ENCODE results near the gene STOX1. TPM values are rescaled to one million over a fixed set of nuclear protein-coding genes. Genes with fewer than 3 reads are reported as not detected.
"Not testable (repeated sequence)": the region's sequence is repeated elsewhere in the genome, so short reads cannot be mapped to it uniquely, and the experiment has no call there.

STOX1 gene
- total RNA-seq, 2 experiments from 2014 or later = 0.31 to 0.67 TPM

DNA sequence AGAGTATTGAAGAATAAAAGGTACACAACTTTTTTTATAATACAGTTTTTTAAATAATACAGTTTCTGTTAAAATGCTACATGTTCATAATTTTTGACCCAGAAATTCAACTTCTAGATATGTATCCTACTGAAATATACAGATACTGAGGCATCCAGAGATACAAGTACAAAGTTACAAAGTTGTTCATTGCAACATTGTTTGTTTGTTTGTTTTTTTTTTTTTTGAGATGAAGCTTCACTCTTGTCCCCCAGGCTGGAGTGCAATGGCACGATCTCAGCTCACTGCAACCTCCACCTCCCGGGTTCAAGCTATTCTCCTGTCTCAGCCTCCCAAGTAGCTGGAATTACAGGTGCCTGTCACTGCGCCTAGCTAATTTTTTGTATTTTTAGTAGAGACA lies 105.5 kb downstream of the STOX1 start:
- H3K36me3 Mint-ChIP-seq = peaks cover 28% of the 10 kb centered on the region
- H3K4me1 Mint-ChIP-seq; H3K27me3 Mint-ChIP-seq; H3K4me3 Mint-ChIP-seq; H3K27ac Mint-ChIP-seq; DNase-seq; POLR2A ChIA-PET; H3K9me3 Mint-ChIP-seq; ATAC-seq (ENCODE audit: low read depth): not testable (repeated sequence)

GRCh38 chr10:68934994-68935393 lies 107.7 kb downstream of the STOX1 start:
- H3K36me3 Mint-ChIP-seq = peaks cover 33% of the 10 kb centered on the region
- no peaks in the 10 kb centered on the region for H3K9me3 Mint-ChIP-seq
- DNase-seq = no peak
- POLR2A ChIA-PET = no interaction called here
- H3K4me1 Mint-ChIP-seq = peaks cover 8% of the 10 kb centered on the region
- no peak overlapping the region for H3K27ac Mint-ChIP-seq
- H3K27me3 Mint-ChIP-seq = no peaks in the 10 kb centered on the region
- H3K4me3 Mint-ChIP-seq = no peak overlapping the region
- no peak for ATAC-seq (ENCODE audit: low read depth)

DNA sequence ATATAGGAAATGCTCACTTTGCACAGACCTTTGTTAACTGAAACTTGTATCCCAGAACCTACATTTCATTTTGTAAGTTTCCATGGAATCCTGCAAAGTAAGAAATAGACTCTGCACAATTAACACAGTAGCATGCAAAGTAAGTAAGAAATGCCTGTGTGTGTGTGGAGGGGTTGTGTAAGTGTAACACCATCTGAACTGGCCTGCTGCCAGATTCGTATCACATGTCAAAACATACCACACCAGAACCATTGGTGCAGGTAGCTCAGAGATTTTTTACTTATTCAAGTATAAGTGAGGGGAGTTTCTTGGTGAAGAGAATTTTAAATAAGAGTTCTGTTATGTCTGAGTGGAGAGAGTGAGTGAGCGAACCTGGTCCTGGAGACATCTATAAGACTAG lies 110.8 kb downstream of the STOX1 start:
- H3K27me3 Mint-ChIP-seq = no peaks in the 10 kb centered on the region
- DNase-seq (no peak), ATAC-seq (ENCODE audit: low read depth) (no peak)
- H3K36me3 Mint-ChIP-seq = peaks cover 17% of the 10 kb centered on the region
- H3K9me3 Mint-ChIP-seq = no peaks in the 10 kb centered on the region
- no peak overlapping the region for H3K4me3 Mint-ChIP-seq
- POLR2A ChIA-PET = no interaction called here
- H3K27ac Mint-ChIP-seq = no peak overlapping the region
- H3K4me1 Mint-ChIP-seq = peaks cover 5% of the 10 kb centered on the region

DNA sequence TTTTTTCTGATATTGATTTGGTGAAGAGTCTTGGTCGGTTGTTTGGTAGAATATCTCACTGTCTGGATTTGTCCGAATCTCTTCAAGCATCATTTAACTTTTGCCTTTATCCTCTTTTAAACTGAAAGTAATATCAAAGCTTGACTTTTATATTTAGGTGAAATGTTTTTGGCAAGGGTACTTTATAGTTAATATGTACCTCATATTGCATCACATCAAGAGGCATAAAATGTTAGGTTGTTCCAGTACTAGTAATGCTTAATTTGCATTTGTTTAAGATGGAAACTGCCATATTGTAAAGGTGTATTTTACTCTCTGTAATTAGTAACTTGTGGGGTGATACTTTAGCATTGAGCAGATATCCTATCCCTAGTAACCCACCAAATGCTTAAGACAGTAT lies 111.6 kb downstream of the STOX1 start:
- H3K4me3 Mint-ChIP-seq = no peak overlapping the region
- peaks cover 5% of the 10 kb centered on the region for H3K4me1 Mint-ChIP-seq
- H3K36me3 Mint-ChIP-seq = peaks cover 16% of the 10 kb centered on the region
- peak overlapping the region; percentile 5 for H3K27ac Mint-ChIP-seq
- no peaks in the 10 kb centered on the region for H3K27me3 Mint-ChIP-seq
- DNase-seq (no peak), ATAC-seq (ENCODE audit: low read depth) (no peak)
- H3K9me3 Mint-ChIP-seq = no peaks in the 10 kb centered on the region
- POLR2A ChIA-PET = interaction anchor here (0.6 kb wide), 1 partner anchor 14 kb away, joined by 4 read pairs; no protein-coding TSS in a partner anchor

- not testable (repeated sequence) for H3K9me3 Mint-ChIP-seq; H3K27me3 Mint-ChIP-seq; H3K4me3 Mint-ChIP-seq; H3K27ac Mint-ChIP-seq; ATAC-seq (ENCODE audit: low read depth); DNase-seq; H3K4me1 Mint-ChIP-seq
- POLR2A ChIA-PET = interaction anchor here (0.8 kb wide), 1 partner anchor 16 kb away, joined by 4 read pairs; no protein-coding TSS in a partner anchor
- peaks cover 16% of the 10 kb centered on the region for H3K36me3 Mint-ChIP-seq
Measured at GRCh38 chr10:68940917-68941316, 113.6 kb downstream of the STOX1 start.

Other genes starting within 250 kb of the STOX1 start
- gene CCAR1, start 106.3 kb upstream of the STOX1 start, total RNA-seq = 10 to 100 TPM; 68.6 to 93.5 TPM
- gene DDX50, start 73.8 kb downstream of the STOX1 start, total RNA-seq = 10 to 100 TPM; 49.3 to 51.4 TPM
- gene DDX21, start 128.6 kb downstream of the STOX1 start, total RNA-seq = 10 to 100 TPM; 63.8 to 65.1 TPM
- 10 to 100 TPM; 13.7 TPM for gene KIFBP, start 161.3 kb downstream of the STOX1 start, total RNA-seq